ENCODE measurements around the gene TTC7B.

DNA sequence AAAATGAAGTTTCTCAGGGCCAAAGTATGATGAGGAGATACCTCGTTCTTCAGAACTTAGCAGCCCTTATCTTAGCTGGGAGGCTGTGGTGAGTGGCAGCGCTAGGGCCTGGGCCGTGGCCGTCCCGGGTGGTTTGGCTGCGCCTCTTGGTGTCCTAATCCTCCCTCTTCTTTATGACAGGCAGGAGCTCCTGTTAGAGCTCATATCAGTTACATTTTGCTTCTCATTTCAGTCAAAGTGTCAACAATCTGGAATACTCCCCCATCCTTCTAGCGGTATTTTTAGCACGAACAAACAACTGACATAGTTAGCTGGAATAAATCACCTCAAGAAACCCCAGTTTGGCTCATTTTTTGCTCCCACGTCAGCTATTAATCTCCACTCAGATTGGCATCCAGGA lies 188.8 kb downstream of the TTC7B start:
- TF ChIP-seq, protein P1, sequence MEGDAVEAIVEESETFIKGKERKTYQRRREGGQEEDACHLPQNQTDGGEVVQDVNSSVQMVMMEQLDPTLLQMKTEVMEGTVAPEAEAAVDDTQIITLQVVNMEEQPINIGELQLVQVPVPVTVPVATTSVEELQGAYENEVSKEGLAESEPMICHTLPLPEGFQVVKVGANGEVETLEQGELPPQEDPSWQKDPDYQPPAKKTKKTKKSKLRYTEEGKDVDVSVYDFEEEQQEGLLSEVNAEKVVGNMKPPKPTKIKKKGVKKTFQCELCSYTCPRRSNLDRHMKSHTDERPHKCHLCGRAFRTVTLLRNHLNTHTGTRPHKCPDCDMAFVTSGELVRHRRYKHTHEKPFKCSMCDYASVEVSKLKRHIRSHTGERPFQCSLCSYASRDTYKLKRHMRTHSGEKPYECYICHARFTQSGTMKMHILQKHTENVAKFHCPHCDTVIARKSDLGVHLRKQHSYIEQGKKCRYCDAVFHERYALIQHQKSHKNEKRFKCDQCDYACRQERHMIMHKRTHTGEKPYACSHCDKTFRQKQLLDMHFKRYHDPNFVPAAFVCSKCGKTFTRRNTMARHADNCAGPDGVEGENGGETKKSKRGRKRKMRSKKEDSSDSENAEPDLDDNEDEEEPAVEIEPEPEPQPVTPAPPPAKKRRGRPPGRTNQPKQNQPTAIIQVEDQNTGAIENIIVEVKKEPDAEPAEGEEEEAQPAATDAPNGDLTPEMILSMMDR (IDR thresholded peaks at IDR 0.05) = no peak
- no peak for TF ChIP-seq EP300 (IDR thresholded peaks at IDR 0.05)
